ENCODE data around the gene MYRFL. TPM values are rescaled to one million over a fixed set of nuclear protein-coding genes. Genes with fewer than 3 reads are reported as not detected.

The MYRFL gene
- total RNA-seq, 2 donors from 2014 or later, result not detected

- H3K9me3 Mint-ChIP-seq, result peaks cover 11 to 19% of the 10 kb centered on the region in 2 donors
- ATAC-seq, result no peak
- DNase-seq (ENCODE audit: low spot score in 2 of 2), result no peak
- no peak overlapping the region for H3K27ac Mint-ChIP-seq
- H3K36me3 Mint-ChIP-seq, result peaks cover 0 to 8% of the 10 kb centered on the region in 2 donors
These were observed 181.6 kb downstream of the MYRFL start for GRCh38 chr12:70006619-70006973.

- H3K27ac Mint-ChIP-seq, result no peak overlapping the region
- H3K9me3 Mint-ChIP-seq, result peaks cover 15 to 20% of the 10 kb centered on the region in 2 donors
- no peak for ATAC-seq
- H3K36me3 Mint-ChIP-seq, result peaks cover 0 to 11% of the 10 kb centered on the region in 2 donors
- DNase-seq (ENCODE audit: low spot score in 2 of 2), result no peak
These were observed 182.7 kb downstream of the MYRFL start for GRCh38 chr12:70007687-70008086.

Other genes with a start within 250 kb of the MYRFL start
- 100 to 1,000 TPM; 238 to 264 TPM for gene CCT2, start 239.8 kb upstream of the MYRFL start, total RNA-seq
- gene LRRC10, start 214.3 kb upstream of the MYRFL start, total RNA-seq, result not detected
- gene BEST3, start 125.9 kb upstream of the MYRFL start, total RNA-seq, result not detected
- 10 to 100 TPM; 23.1 to 44.8 TPM for gene RAB3IP, start 86.4 kb upstream of the MYRFL start, total RNA-seq

Measured in activated naive CD4-positive, alpha-beta T cell treated with anti-CD3 and anti-CD28 coated beads, Interleukin-2, amount 50 U/mL, for 72 hours (primary cell).